ENCODE measurements around the gene CRYZL1.

Gene CRYZL1

GRCh38 chr21:33558777-33559421 lies 82.6 kb downstream of the CRYZL1 start:
- DNase-seq = no peak

GRCh38 chr21:33557447-33557846 lies 84.1 kb downstream of the CRYZL1 start:
- no peak for DNase-seq

GRCh38 chr21:33554982-33555344 lies 86.6 kb downstream of the CRYZL1 start:
- DNase-seq = no peak

DNA sequence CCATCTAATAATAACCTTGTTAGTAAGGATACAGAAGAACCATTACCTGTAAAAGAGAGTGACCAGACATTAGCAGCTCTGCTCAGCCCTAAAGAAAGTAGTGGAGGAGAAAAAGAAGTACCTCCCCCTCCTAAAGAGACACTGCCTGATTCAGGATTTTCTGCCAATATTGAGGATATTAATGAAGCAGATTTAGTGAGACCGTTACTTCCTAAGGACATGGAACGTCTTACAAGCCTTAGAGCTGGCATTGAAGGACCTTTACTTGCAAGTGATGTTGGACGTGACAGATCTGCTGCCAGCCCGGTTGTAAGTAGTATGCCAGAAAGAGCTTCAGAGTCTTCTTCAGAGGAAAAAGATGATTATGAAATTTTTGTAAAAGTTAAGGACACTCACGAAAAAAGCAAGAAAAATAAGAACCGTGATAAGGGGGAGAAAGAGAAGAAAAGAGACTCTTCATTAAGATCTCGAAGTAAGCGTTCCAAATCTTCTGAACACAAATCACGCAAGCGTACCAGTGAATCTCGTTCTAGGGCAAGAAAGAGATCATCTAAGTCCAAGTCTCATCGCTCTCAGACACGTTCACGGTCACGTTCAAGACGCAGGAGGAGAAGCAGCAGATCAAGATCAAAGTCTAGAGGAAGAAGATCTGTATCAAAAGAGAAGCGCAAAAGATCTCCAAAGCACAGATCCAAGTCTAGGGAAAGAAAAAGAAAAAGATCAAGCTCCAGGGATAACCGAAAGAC lies 87.1 kb downstream of the CRYZL1 start:
- DNase-seq = no peak

DNA sequence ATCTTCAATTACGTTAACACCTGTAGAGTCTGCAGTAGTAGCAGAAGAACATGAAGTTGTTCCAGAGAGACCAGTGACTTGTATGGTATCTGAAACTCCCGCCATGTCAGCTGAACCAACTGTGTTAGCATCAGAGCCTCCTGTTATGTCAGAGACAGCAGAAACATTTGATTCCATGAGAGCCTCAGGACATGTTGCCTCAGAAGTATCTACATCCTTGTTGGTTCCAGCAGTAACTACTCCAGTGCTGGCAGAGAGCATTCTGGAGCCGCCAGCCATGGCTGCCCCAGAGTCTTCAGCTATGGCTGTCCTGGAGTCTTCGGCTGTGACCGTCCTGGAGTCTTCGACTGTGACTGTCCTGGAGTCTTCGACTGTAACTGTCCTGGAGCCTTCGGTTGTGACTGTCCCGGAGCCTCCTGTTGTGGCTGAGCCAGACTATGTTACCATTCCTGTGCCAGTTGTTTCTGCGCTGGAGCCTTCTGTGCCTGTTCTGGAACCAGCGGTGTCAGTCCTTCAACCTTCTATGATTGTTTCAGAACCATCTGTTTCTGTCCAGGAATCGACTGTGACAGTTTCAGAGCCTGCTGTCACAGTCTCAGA lies 88.4 kb downstream of the CRYZL1 start:
- DNase-seq = no peak

- no peak for DNase-seq
Measured at GRCh38 chr21:33552093-33552998, 89.2 kb downstream of the CRYZL1 start.

- no peak for DNase-seq
Measured at GRCh38 chr21:33551664-33552063, 89.9 kb downstream of the CRYZL1 start.

GRCh38 chr21:33550772-33551660 lies 90.5 kb downstream of the CRYZL1 start:
- no peak for DNase-seq

GRCh38 chr21:33549848-33550771 lies 91.4 kb downstream of the CRYZL1 start:
- DNase-seq = no peak

- DNase-seq = no peak
Measured at GRCh38 chr21:33546086-33546485, 95.5 kb downstream of the CRYZL1 start.

- no peak for DNase-seq
Measured at GRCh38 chr21:33544451-33545195, 96.9 kb downstream of the CRYZL1 start.

- no peak for DNase-seq
Measured at GRCh38 chr21:33543505-33544129, 97.9 kb downstream of the CRYZL1 start.

GRCh38 chr21:33542640-33543504 lies 98.7 kb downstream of the CRYZL1 start, which contains the start of gene SON:
Gene SON (plus strand): TSS chr21:33543038. CDS start chr21:33543093, 55 bp downstream.
- DNase-seq = peak; percentile 88

DNA sequence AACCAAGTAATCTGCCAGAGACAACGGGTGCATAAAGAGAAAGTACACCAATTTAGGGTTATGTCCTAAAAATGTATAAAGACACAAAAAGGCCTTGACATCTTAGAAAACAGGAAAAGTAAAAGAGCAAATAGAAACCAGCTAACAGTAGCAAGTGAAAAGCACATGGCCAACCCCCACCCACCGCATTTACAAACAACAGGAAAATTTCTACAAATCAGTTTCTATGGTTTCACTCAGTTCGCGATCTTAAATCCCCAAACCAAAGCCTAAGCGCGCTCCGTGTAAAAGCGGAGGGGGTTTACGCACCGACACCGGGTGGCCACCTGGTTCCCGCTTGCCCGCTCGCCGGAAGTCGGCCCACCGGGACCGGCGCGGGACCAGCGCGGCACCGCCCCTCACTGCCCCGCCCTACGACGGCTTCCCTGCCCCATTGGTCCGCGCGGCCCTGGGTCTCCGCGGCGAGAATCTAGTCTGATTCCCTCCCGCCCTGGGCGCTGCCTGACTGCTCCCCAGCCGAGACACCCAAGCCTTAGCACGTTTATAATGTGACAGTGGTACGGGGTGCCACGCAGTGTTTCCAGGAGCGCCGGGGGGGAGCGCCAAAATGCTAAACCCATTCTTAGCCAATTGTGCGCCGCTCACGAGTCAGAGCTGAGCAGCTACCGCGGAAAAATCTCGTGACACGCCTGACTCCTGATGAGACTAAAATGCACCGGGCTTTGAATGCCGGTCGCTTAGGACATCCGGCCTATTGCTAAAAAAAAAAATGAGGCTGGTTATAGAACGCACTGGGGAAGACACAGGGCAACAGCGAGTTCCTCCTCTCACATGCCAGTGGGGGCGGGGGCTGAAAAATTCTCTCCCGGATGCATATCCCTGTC lies 99.5 kb downstream of the CRYZL1 start, which contains the start of gene GART:
TSS of gene GART (minus strand) at position 362 of the 884 bp plus-strand sequence. CDS start 2,802 bp downstream, outside the sequence.
- peak; percentile 46 for DNase-seq

GRCh38 chr21:33541105-33541711 lies 100.3 kb downstream of the CRYZL1 start:
- DNase-seq = no peak

DNA sequence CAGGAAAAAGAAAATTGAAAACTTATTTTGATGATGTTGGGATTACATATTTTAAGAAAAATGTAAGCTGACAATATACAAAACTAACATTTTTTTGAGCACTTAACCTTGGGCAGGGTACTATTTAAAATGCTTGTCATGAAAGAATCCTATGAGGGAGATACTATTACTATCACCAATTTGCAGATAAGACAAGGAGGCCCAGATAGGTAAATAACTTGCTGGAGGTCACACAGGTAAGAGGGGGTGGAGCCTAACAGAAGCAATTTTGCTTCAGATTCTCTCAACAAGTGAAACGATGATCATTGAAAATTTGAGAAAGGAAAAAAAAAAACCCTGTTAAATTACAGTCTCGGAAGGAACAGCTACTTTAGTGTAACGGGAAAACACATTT lies 100.8 kb downstream of the CRYZL1 start:
- no peak for DNase-seq

DNA sequence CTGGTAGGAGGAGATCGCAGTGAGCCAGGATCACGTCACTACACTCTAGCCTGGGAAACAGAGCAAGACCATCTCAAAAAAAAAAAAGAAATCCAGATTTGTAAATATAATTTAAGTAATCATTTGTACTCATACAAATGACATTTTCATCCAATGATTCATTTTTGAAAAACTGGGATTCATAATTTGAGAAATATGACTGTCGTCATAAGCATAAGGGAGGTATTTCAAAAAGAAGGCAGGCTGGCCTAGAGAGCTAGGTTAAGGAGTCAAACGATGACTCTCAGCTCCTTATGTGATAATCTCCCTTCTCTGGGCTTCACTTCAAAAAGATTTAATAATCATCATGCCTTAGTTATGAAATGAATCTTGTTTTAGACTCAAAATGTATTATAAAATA lies 101.9 kb downstream of the CRYZL1 start:
- DNase-seq = no peak

Measured in GOT3 (cell line).